HG03159 (cell line): Measurements from ENCODE around the gene EVA1A.

Experiments
- ATAC-seq: cut with Tn5 transposase; IDR thresholded peaks from one replicate; pipeline ENCODE4 v1.9.1; 2021; ENCODE audit warnings: mild to moderate bottlenecking, moderate library complexity; ENCODE audit not compliant: unreplicated experiment

EVA1A gene

GRCh38 chr2:75519843-75520242, 40.9 kb downstream of the EVA1A start:
- ATAC-seq: no peak

GRCh38 chr2:75518638-75519465, 41.9 kb downstream of the EVA1A start:
- no peak for ATAC-seq

GRCh38 chr2:75517547-75518230, 43.0 kb downstream of the EVA1A start:
- ATAC-seq: no peak

GRCh38 chr2:75516378-75517360, 44.1 kb downstream of the EVA1A start:
- no peak for ATAC-seq

GRCh38 chr2:75515584-75516368, 45.0 kb downstream of the EVA1A start:
- no peak for ATAC-seq

GRCh38 chr2:75513616-75514170, 47.0 kb downstream of the EVA1A start:
- no peak for ATAC-seq

- no peak for ATAC-seq
These were observed 48.1 kb downstream of the EVA1A start for GRCh38 chr2:75512455-75513212.

GRCh38 chr2:75506101-75506697, 54.5 kb downstream of the EVA1A start:
- no peak for ATAC-seq

GRCh38 chr2:75505012-75505411, 55.7 kb downstream of the EVA1A start:
- no peak for ATAC-seq

- no peak for ATAC-seq
These were observed 57.6 kb downstream of the EVA1A start for GRCh38 chr2:75503048-75503607.

- no peak for ATAC-seq
These were observed 60.1 kb downstream of the EVA1A start for GRCh38 chr2:75500633-75501032.

- ATAC-seq: no peak
These were observed 61.2 kb downstream of the EVA1A start for GRCh38 chr2:75499534-75499933.

- no peak for ATAC-seq
These were observed 61.8 kb downstream of the EVA1A start for GRCh38 chr2:75498907-75499306.

- no peak for ATAC-seq
These were observed 63.5 kb downstream of the EVA1A start for GRCh38 chr2:75497256-75497655.

GRCh38 chr2:75495862-75496261, 64.9 kb downstream of the EVA1A start:
- no peak for ATAC-seq

GRCh38 chr2:75494137-75494769, 66.5 kb downstream of the EVA1A start:
- no peak for ATAC-seq

GRCh38 chr2:75493230-75493629, 67.5 kb downstream of the EVA1A start:
- ATAC-seq: no peak

- no peak for ATAC-seq
These were observed 69.5 kb downstream of the EVA1A start for GRCh38 chr2:75491129-75491753.
